SK-N-SH treated with all-trans-retinoic acid at 6 μM for 48 hours (cell line): ENCODE data around the gene ATP5F1A.

Experiments used
- CSDC2 ChIP-seq: fragments of 250-450 bp; sonication (Bioruptor Pico); IDR thresholded peaks from 2 replicates; pipeline ENCODE4 v1.5.0; 2020; ENCODE audit warnings: mild to moderate bottlenecking, moderate library complexity
- ZC3H10 ChIP-seq: fragments of 250-450 bp; sonication (Bioruptor Pico); IDR thresholded peaks from 2 replicates; pipeline ENCODE4 v1.5.1; 2021; ENCODE audit warnings: mild to moderate bottlenecking, moderate library complexity
- ZNF70 ChIP-seq: fragments of 450-650 bp; formaldehyde crosslinking; IDR thresholded peaks from 2 replicates; pipeline ENCODE4 v1.5.0; 2020; ENCODE audit warnings: mild to moderate bottlenecking, moderate library complexity
- TF ChIP-seq, protein P1 (sequence below): fragments of 250-450 bp; sonication (Bioruptor Pico); IDR thresholded peaks from 2 replicates; pipeline ENCODE4 v1.5.0; 2020; ENCODE audit warnings: mild to moderate bottlenecking, moderate library complexity
- TF ChIP-seq, protein P2 (sequence below): fragments of 250-450 bp; sonication (Bioruptor Pico); IDR thresholded peaks from 2 replicates; pipeline ENCODE4 v1.5.1; 2020; ENCODE audit warnings: low read depth, mild to moderate bottlenecking, moderate library complexity

DNA sequence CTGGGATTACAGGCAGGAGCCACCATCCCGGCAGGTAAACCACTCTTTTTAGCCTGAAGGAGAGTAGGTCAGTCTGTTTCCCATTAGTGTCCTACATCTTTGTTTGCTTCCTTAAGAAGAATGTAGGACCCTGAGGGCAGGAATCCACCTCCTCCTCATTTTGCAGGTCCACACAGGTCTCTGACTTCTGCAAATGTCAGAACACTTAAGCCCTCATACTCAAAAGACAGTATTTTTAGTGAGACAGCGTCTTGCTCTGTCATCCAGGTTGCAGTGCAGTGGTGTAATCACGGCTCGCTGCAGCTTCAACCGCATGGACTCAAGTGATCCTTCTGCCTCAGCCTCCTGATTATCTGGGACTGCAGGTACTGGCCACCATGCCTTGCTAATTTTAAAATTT is 35.3 kb downstream of the ATP5F1A start:
- TF ChIP-seq, protein P1, sequence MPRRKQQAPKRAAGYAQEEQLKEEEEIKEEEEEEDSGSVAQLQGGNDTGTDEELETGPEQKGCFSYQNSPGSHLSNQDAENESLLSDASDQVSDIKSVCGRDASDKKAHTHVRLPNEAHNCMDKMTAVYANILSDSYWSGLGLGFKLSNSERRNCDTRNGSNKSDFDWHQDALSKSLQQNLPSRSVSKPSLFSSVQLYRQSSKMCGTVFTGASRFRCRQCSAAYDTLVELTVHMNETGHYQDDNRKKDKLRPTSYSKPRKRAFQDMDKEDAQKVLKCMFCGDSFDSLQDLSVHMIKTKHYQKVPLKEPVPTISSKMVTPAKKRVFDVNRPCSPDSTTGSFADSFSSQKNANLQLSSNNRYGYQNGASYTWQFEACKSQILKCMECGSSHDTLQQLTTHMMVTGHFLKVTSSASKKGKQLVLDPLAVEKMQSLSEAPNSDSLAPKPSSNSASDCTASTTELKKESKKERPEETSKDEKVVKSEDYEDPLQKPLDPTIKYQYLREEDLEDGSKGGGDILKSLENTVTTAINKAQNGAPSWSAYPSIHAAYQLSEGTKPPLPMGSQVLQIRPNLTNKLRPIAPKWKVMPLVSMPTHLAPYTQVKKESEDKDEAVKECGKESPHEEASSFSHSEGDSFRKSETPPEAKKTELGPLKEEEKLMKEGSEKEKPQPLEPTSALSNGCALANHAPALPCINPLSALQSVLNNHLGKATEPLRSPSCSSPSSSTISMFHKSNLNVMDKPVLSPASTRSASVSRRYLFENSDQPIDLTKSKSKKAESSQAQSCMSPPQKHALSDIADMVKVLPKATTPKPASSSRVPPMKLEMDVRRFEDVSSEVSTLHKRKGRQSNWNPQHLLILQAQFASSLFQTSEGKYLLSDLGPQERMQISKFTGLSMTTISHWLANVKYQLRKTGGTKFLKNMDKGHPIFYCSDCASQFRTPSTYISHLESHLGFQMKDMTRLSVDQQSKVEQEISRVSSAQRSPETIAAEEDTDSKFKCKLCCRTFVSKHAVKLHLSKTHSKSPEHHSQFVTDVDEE, result no peak
- TF ChIP-seq, protein P2, sequence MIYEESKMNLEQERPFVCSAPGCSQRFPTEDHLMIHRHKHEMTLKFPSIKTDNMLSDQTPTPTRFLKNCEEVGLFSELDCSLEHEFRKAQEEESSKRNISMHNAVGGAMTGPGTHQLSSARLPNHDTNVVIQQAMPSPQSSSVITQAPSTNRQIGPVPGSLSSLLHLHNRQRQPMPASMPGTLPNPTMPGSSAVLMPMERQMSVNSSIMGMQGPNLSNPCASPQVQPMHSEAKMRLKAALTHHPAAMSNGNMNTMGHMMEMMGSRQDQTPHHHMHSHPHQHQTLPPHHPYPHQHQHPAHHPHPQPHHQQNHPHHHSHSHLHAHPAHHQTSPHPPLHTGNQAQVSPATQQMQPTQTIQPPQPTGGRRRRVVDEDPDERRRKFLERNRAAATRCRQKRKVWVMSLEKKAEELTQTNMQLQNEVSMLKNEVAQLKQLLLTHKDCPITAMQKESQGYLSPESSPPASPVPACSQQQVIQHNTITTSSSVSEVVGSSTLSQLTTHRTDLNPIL (CRISPR knock-in tag), result no peak
- no peak for TF ChIP-seq ZNF70 (CRISPR knock-in tag)
- TF ChIP-seq ZC3H10 (CRISPR knock-in tag), result no peak
- no peak for TF ChIP-seq CSDC2 (CRISPR knock-in tag)
